Measurements from ENCODE around the gene TGFA. TPM values are rescaled to one million over a fixed set of nuclear protein-coding genes. Genes with fewer than 3 reads are reported as not detected.

The TGFA gene
- total and polyA plus RNA-seq, 7 donors, result 0.33 to 12.7 (median 3.1) TPM; not detected in 1

- intact Hi-C loops (cut with DNase I), result no loop called here
- no peak for DNase-seq
- H3K36me3 ChIP-seq, result no peaks in the 10 kb centered on the region
- no peak overlapping the region for H3K27ac ChIP-seq
- H3K27me3 ChIP-seq, result no peaks in the 10 kb centered on the region
- WGBS, 2 donors, result 94 to 95% methylated on average over 8 of the region's 8 CpGs
- H3K4me3 ChIP-seq, result no peak overlapping the region
- no peaks in the 10 kb centered on the region for H3K9me3 ChIP-seq
- TF ChIP-seq EP300 (IDR thresholded peaks at IDR 0.05) (no peak), POLR2A (IDR thresholded peaks at IDR 0.05) (no peak), CTCF (IDR thresholded peaks at IDR 0.05) (no peak), POLR2AphosphoS5 (IDR thresholded peaks at IDR 0.05) (no peak)
- H3K4me1 ChIP-seq, result no peaks in the 10 kb centered on the region
Measured at GRCh38 chr2:70442301-70443077, 111.1 kb downstream of the TGFA start.

GRCh38 chr2:70440621-70441020 lies 113.0 kb downstream of the TGFA start:
- H3K36me3 ChIP-seq, result no peaks in the 10 kb centered on the region
- H3K4me3 ChIP-seq, result no peak overlapping the region
- no peaks in the 10 kb centered on the region for H3K27me3 ChIP-seq
- H3K9me3 ChIP-seq, result no peaks in the 10 kb centered on the region
- intact Hi-C loops (cut with DNase I), result no loop called here
- TF ChIP-seq POLR2A (IDR thresholded peaks at IDR 0.05) (no peak), EP300 (IDR thresholded peaks at IDR 0.05) (no peak), CTCF (IDR thresholded peaks at IDR 0.05) (no peak), POLR2AphosphoS5 (IDR thresholded peaks at IDR 0.05) (no peak)
- no peaks in the 10 kb centered on the region for H3K4me1 ChIP-seq
- H3K27ac ChIP-seq, result no peak overlapping the region
- no peak for DNase-seq

- Histone ChIP-seq H3K4me1 (no peaks in the 10 kb centered on the region), H3K27ac (no peak overlapping the region), H3K4me3 (no peak overlapping the region), H3K9me3 (no peaks in the 10 kb centered on the region), H3K36me3 (no peaks in the 10 kb centered on the region), H3K27me3 (no peaks in the 10 kb centered on the region)
- DNase-seq, result no peak
- TF ChIP-seq EP300 (IDR thresholded peaks at IDR 0.05) (no peak), CTCF (IDR thresholded peaks at IDR 0.05) (no peak), POLR2AphosphoS5 (IDR thresholded peaks at IDR 0.05) (no peak), POLR2A (IDR thresholded peaks at IDR 0.05) (no peak)
- intact Hi-C loops (cut with DNase I), result no loop called here
- 68 to 82% methylated on average over 1 of the region's 1 CpG for WGBS, 2 donors
Measured at GRCh38 chr2:70435138-70435537, 118.5 kb downstream of the TGFA start.

GRCh38 chr2:70433315-70433714 lies 120.3 kb downstream of the TGFA start:
- Histone ChIP-seq H3K4me1 (no peaks in the 10 kb centered on the region), H3K27me3 (no peaks in the 10 kb centered on the region), H3K4me3 (no peak overlapping the region), H3K9me3 (no peaks in the 10 kb centered on the region), H3K36me3 (no peaks in the 10 kb centered on the region), H3K27ac (no peak overlapping the region)
- intact Hi-C loops (cut with DNase I), result no loop called here
- WGBS, 2 donors, result 93 to 96% methylated on average over 1 of the region's 1 CpG
- TF ChIP-seq POLR2AphosphoS5 (IDR thresholded peaks at IDR 0.05) (no peak), POLR2A (IDR thresholded peaks at IDR 0.05) (no peak), EP300 (IDR thresholded peaks at IDR 0.05) (no peak), CTCF (IDR thresholded peaks at IDR 0.05) (no peak)
- DNase-seq, result no peak
